Fibroblast of peridontal ligament (primary cell): Measurements from ENCODE around the gene TOP3B.
"Not testable (repeated sequence)": the region's sequence is repeated elsewhere in the genome, so short reads cannot be mapped to it uniquely, and the experiment has no call there.

Experiments used
- DNase-seq: peaks from one replicate; pipeline ENCODE4 v3.0.0-alpha.2; 2010; ENCODE audit errors: extremely low read depth

The TOP3B gene

GRCh38 chr22:21922370-21923162, 60.0 kb downstream of the TOP3B start:
- DNase-seq: no peak

GRCh38 chr22:21921729-21922128, 60.9 kb downstream of the TOP3B start:
- DNase-seq: no peak

- no peak for DNase-seq
These were observed 61.3 kb downstream of the TOP3B start for GRCh38 chr22:21921184-21921721.

- DNase-seq: no peak
These were observed 62.0 kb downstream of the TOP3B start for GRCh38 chr22:21920341-21921183.

GRCh38 chr22:21919526-21920307, 62.9 kb downstream of the TOP3B start:
- no peak for DNase-seq

- no peak for DNase-seq
These were observed 64.0 kb downstream of the TOP3B start for GRCh38 chr22:21918466-21919185.

- DNase-seq: no peak
These were observed 64.7 kb downstream of the TOP3B start for GRCh38 chr22:21917959-21918261.

- peak; percentile 17 for DNase-seq
These were observed 65.2 kb downstream of the TOP3B start for GRCh38 chr22:21917181-21917958.

- DNase-seq: no peak
These were observed 66.2 kb downstream of the TOP3B start for GRCh38 chr22:21916309-21916918.

- no peak for DNase-seq
These were observed 66.8 kb downstream of the TOP3B start for GRCh38 chr22:21915624-21916308.

GRCh38 chr22:21914033-21914642, 68.4 kb downstream of the TOP3B start:
- DNase-seq: not testable (repeated sequence)

GRCh38 chr22:21910367-21910766, 72.2 kb downstream of the TOP3B start:
- not testable (repeated sequence) for DNase-seq

- no peak for DNase-seq
These were observed 72.7 kb downstream of the TOP3B start for GRCh38 chr22:21909871-21910270.

GRCh38 chr22:21907638-21908522, 74.7 kb downstream of the TOP3B start:
- no peak for DNase-seq
